ENCODE results near the gene RBBP5.

DNA sequence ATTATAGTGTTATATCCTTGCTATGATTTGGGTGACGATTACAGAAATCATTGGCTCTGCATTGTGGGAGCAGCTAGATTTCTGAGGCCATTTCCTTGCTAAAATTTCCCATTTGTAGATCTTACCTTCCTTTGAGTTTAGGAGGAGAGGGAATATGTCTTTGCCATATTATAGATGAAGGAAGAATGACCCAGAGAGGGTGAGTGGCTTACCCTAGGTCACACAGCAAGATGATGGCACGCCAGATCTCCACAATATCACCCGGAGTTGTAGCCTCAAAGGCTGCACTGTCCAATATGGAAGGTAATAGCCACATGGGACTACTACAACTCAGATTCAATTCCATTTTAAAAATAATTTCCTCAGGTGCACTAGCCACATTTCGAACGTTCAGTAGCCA, 68.5 kb downstream of the RBBP5 start:
- TF ChIP-seq, protein P1, sequence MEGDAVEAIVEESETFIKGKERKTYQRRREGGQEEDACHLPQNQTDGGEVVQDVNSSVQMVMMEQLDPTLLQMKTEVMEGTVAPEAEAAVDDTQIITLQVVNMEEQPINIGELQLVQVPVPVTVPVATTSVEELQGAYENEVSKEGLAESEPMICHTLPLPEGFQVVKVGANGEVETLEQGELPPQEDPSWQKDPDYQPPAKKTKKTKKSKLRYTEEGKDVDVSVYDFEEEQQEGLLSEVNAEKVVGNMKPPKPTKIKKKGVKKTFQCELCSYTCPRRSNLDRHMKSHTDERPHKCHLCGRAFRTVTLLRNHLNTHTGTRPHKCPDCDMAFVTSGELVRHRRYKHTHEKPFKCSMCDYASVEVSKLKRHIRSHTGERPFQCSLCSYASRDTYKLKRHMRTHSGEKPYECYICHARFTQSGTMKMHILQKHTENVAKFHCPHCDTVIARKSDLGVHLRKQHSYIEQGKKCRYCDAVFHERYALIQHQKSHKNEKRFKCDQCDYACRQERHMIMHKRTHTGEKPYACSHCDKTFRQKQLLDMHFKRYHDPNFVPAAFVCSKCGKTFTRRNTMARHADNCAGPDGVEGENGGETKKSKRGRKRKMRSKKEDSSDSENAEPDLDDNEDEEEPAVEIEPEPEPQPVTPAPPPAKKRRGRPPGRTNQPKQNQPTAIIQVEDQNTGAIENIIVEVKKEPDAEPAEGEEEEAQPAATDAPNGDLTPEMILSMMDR (IDR thresholded peaks at IDR 0.05; ENCODE audit: low read length), result no peak
- TF ChIP-seq EZH2 (IDR thresholded peaks at IDR 0.05; ENCODE audit: borderline replicate concordance, low read length), result no peak

Measured in OCI-LY1 (cell line).